ENCODE data around the gene IL12RB1. TPM values are rescaled to one million over a fixed set of nuclear protein-coding genes. Genes with fewer than 3 reads are reported as not detected.

IL12RB1 gene
- total RNA-seq, 4 donors from 2014 or later, result 1.1 to 2.3 (median 1.9) TPM

DNA sequence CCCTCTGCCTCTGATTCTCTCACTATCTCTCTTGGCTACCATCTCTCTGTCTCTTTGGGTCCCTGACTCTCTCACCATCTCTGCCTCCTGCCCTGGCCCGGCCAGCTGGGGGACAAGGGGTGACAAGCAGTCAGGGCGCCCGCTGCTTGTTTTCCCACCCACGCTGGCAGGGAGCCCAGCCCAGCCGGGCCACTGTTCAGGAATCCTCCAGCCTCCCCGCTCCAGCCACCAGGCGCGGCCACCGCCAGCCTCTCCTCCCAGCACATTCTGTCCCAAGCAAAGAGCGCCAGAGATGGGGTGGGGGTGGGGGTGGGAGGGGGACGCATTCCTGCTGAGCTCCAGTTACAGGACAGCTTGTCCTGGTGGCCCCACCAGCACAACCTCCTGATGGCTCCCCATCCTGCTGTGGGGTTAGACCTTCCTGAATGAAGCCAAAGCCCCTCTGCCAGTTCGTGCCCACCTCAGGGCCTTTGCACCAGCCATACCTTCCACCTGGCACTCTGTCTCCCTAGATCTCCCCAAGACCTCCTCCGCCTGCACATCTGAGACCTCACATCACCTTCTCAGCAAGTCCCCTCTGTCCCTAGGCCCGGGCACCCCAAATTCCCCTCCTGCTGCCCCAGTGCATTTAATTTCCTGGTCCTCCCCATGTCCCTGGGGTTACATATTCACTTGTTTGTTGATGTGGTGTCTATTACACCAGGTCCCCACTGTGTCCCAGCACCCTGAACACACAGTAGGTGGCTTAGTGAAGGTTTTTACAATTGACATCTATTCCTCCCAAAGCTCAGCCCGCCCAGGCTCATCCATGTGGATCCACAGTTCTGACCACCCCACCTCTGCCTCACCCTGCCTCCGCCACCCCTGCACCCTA, 66.3 kb downstream of the IL12RB1 start:
- peaks cover 23 to 91% (median 72%) of the 10 kb centered on the region in 3 donors for H3K4me1 ChIP-seq
- TF ChIP-seq CTCF (IDR thresholded peaks at IDR 0.05) (peak in 1 of 6 experiments; percentile 7), POLR2A (IDR thresholded peaks at IDR 0.05) (no peak)

DNA sequence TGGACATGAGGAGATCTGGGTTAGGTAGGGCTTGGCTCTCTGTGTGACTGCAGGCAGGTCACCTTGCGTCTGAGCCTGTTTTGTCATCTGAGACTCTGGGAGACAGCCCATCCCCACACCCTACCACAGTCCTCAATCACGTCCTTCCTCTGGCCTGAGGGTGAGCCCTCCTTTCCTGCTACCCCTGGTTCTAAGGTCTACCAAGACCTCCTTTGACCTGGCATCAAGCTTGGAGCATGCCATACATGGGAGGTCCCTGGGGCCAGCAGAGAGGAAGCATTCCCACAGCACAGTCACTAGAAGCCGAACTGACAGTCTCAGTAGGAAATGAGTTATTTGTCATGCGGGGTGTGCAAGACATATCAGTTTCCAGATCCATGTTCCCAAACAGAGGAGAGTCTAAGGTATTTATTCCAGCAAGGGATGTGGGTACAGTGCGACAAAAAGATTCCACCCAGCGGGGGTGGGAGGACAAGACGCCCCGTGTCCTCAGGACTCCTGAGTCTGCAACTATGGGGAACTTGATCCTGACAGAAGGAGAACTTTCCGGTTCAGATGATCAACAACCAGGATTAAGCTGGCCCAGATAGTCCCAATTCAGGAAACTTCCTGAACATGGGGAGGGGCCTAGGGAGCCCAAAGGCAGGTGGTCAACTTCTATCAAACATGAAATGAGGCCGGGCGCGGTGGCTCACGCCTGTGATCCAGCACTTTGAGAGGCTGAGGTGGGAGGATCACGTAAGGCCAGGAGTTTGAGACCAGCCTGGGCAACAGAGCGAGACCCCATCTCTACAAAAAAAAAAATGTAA, 69.3 kb downstream of the IL12RB1 start:
- TF ChIP-seq POLR2A (IDR thresholded peaks at IDR 0.05) (no peak), CTCF (IDR thresholded peaks at IDR 0.05) (no peak)

More for the DNA sequence above, 66.3 kb downstream of the IL12RB1 start:
- no peaks in the 10 kb centered on the region for H3K27me3 ChIP-seq
- H3K4me3 ChIP-seq, result peak overlapping the region in 1 of 4 donors; percentile 36
- WGBS, 2 donors, result 37 to 45% methylated on average over 12 to 15 of the region's 16 CpGs
- H3K27ac ChIP-seq, result peak overlapping the region; percentile 75 to 95 (median 91)
- H3K9me3 ChIP-seq, result no peaks in the 10 kb centered on the region
- intact Hi-C loops (cut with DNase I), result no loop called here
- DNase-seq, result no peak
- peaks cover 0 to 3% (median 0%) of the 10 kb centered on the region in 3 donors for H3K36me3 ChIP-seq

GRCh38 chr19:18016209-18016910, 70.4 kb downstream of the IL12RB1 start:
- 68 to 84% methylated on average over 7 to 11 of the region's 14 CpGs for WGBS, 2 donors
- Histone ChIP-seq H3K4me3 (no peak overlapping the region), H3K27ac (peak overlapping the region; percentile 67 to 92 (median 88)), H3K27me3 (no peaks in the 10 kb centered on the region), H3K9me3 (no peaks in the 10 kb centered on the region), H3K4me1 (peaks cover 18 to 85% (median 56%) of the 10 kb centered on the region in 3 donors), H3K36me3 (peaks cover 0 to 44% (median 15%) of the 10 kb centered on the region in 3 donors)
- TF ChIP-seq POLR2A (IDR thresholded peaks at IDR 0.05), result no peak
- no peak for TF ChIP-seq CTCF (IDR thresholded peaks at IDR 0.05)
- intact Hi-C loops (cut with DNase I), result no loop called here
- DNase-seq, result no peak

More for the DNA sequence above, 69.3 kb downstream of the IL12RB1 start:
- intact Hi-C loops (cut with DNase I), result no loop called here
- Histone ChIP-seq H3K4me3 (no peak overlapping the region), H3K9me3 (no peaks in the 10 kb centered on the region), H3K27ac (peak overlapping the region; percentile 67 to 92 (median 88)), H3K4me1 (peaks cover 23 to 96% (median 68%) of the 10 kb centered on the region in 3 donors), H3K27me3 (no peaks in the 10 kb centered on the region), H3K36me3 (peaks cover 0 to 32% (median 9%) of the 10 kb centered on the region in 3 donors)
- DNase-seq, result no peak
- 48 to 72% methylated on average over 12 to 13 of the region's 15 CpGs for WGBS, 2 donors

GRCh38 chr19:18014197-18014596, 72.5 kb downstream of the IL12RB1 start:
- 72 to 78% methylated on average over 6 of the region's 6 CpGs for WGBS, 2 donors
- intact Hi-C loops (cut with DNase I), result no loop called here
- Histone ChIP-seq H3K27ac (peak overlapping the region; percentile 23 to 92 (median 77)), H3K27me3 (no peaks in the 10 kb centered on the region), H3K36me3 (peaks cover 13 to 65% (median 30%) of the 10 kb centered on the region in 3 donors), H3K9me3 (no peaks in the 10 kb centered on the region), H3K4me3 (no peak overlapping the region), H3K4me1 (peaks cover 4 to 76% (median 38%) of the 10 kb centered on the region in 3 donors)
- DNase-seq, result no peak
- TF ChIP-seq CTCF (IDR thresholded peaks at IDR 0.05) (no peak), POLR2A (IDR thresholded peaks at IDR 0.05) (no peak)
